ENCODE data around the gene CHCHD4.
"Not testable (repeated sequence)": the region's sequence is repeated elsewhere in the genome, so short reads cannot be mapped to it uniquely, and the experiment has no call there.

The CHCHD4 gene

DNA sequence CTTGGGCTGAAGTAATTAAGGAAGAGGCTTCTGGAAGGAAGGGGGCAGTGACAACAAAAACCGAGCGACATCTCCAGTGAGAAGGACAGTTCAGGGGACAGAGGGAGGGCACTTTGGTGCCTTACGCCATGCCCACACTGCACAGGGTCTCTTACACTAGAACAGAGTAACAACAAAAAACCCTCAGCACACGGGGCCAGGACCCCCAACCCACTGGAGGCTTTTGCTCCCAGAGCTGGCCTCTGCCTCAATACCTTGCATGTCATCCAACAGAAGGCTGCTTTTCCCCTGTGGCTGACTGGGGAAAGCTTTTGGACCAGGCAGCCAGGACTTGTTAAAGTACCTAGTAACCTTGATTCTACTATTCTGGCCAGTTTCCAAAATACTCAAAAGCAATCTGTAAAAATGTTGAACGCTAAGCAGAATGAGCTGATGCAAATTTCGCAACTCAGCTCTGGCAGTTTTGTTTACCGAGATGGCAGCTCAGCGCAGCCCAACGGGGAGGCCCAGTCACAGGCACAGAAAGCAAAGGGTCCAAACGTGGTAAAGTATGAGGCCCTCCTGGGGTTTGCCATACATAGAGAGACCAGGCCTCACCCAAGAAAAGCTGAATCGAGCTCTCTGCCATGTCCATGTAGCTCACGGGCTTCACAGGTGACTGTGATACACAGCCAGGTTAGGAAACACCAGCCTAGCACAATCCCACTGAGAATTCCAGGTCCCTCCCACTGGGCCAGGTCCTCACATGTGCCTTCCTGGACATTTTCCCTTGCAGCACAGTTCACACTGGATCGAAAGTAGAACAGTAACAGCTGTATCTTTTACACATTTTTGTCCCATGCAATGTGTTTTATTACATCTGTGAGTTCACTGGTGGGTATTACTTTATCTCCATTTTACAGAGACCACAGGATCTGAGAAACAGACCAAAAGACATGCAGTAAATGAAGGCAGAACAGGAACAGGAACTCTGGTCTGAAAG, 6.0 kb downstream of the CHCHD4 start:
- DNase-seq: no peak

DNA sequence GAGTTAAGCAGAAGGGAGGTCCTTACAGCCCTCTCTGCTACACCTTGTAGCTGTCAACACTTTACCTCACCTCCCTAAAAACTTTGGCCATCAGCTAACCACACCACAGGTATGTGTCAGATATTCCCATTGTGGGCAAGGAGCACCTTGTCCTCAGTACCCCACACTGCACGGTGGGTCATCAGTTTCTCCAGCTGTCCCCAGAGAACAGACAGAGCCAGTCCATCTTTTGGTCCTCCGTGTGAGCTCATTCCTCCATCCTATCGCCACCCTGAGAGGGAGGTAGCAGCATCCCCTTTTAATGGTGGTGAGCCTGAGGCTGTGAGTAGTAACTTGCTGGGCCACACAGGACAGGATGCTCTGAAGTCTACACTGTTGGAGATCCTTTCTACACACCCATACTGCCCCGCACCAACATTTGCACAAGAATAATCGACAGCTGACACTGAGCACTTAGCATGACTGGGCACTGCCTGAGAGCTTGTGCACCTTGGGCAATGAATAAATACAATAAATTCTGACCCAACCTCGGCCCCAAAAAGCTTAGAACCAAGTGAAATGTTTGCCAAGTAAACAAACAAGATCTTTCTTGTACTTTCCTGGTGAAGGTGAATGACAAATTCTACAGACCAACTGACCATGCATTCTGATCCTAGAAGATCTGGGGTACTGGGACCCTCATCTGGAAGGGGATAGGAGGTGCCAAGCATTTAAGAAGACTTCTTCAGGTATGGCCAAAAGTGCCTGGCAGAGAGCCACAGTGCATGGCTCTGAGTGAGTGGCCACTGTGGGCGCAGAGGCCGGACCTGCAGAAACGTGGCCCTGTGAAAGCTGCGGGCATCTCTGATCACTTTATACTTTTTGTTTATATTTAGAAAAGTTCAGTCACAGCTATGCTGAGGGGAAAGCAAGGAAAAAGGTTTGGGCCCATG, 6.9 kb downstream of the CHCHD4 start:
- no peak for DNase-seq

DNA sequence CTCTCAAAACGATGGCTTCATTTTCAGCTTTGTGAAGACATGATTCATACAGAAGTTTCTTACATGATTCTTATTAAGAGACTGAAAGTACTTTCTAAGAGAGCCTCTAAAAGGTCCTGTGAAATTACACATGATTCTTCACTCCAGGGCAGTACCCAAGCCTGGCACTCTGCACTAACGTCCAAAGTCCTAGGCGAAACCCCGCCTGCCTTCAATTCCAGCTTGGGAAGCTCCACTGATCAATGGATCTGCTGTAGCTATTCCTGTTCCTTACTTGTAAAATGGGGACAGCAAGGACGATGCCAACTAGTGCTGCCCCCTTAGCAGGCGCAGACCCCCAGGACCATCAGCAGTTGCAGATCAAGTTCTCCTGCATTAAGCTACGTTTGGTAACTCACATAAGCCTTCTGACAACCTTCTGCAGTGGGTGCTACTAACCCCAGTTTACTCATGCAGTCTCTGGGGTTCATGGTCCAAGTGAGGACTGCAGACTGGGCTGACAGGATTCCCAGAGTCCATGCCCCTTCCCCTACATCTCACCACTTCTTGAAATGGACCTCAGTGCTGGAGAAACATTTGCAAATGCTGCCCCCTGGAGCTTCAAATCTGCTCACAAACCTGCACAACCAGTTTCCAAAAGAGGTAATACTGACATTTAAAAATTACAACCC, 10.6 kb downstream of the CHCHD4 start:
- no peak for DNase-seq

DNA sequence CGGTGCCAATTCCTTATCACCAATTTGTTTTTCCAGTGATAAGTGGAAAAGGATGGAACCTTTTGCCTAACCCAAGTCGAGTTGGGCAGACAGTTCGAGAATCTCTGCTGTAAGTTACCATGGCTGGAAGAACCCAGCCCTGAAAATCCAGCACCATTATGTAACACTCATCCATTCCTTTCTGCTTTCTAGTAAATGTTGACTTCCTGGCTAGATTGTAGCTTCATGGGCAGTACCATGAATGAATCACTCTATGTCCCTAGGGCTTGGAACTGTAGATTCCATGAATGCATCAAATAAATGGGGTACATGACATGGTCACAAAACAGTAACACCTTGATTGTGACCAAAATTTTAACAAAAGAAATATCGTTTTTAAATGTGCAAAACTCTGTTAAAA, 14.0 kb downstream of the CHCHD4 start:
- no peak for DNase-seq

DNA sequence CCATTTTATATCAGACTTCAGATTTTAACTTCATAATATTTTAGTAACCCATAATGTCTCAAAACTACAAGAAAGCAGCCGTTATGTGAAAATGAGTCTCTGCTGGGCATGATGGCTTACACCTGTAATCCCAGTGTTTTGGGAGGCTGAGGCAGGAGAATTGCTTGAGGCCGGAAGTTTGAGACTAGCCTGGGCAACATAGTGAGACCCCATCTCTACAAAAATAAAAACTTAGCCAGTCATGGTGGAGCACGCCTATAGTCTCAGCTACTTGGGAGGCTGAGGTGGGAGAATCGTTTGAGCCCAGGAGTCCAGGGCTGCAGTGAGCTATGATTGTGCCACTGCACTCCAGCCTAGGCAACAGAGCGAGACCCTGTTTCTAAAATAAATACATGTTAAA, 14.8 kb downstream of the CHCHD4 start:
- DNase-seq: not testable (repeated sequence)

DNA sequence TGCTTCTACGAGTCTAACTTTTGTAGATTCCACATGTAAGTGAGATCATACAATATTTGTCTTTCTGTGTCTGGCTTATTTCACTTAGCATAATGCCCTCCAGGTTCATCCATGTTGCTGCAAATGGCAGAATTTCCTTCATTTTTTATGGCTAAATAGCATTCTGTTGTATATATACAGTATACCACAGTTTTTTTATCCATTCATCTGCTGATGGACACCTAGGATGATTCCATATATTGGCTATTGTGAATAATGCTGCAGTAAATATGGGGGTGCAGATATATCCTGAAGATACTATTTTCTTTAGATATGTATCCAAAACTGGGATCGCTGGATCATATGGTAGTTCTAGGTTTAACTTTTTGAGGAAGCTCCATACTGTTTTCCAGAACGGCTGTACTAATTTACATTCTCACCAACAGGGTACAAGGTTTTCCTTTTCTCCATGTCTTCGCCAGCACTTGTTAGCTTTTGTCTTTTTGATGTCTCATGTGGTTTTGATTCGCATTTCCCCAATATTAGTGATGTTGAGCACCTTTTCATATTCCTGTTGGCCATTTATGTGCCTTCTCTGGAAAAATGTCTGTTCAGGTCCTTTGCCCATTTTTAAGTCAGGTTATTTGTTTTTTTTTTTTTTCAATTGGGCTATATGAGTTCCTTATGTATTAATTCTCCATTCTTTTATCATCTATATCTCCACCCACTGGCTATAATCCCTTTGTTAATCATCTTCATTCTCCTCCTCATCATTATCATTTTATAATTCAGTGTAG, 26.9 kb downstream of the CHCHD4 start:
- DNase-seq: no peak

DNA sequence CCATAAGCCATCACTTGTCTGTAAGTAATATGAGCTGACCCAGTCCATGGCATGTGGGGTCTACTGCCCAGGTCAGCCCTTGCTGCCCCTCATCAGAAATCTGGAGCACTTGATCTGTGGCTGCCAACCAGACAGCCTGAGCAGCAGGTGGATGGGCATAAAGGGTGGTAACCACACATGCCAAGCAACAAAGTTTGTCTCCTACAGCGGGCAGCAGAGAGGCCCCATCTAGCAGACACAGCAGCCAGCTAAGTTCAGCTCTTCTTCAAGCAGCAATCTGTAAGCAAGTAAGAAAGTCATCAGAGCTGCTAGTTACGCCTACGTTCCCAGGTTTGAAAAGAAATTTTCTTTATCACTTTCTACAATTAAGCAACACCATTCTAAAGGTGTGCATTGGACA, 27.9 kb downstream of the CHCHD4 start:
- DNase-seq: no peak

DNA sequence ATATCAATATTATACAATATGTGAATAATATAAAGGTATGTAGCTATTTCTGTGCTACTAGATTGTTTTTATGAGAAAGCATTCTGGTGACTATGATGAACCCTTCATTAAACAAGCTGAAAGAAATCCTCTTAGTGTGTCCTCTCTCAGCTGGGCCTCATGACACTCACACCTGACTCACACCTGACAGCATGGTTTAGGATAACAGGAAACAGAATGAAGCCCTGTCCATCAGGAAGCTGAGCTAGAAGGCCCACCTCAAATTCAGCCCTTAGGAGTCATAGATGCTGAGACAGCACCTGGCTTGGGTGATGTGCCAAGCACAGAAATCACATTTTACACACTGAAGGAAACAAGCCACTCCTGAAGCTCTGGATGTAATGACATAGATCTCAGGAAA, 30.8 kb downstream of the CHCHD4 start:
- DNase-seq: no peak

DNA sequence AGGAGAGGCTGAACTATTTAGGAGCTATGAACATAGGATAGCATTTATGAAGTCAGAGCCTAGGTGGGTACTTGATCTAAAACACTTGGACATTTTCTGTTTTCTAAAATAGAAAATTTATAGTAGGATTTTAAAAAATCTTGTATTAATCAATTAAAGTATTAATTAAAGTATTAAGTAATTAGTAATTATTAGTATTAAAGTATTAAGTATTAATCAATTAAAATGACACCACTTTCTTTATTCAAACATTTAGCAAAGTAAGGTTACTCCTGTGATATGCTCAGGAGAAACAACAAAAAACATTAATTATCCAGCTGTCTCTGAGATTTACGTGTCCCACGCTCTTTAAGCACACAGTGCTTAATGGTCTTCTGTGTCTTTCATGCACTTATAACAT, 32.2 kb downstream of the CHCHD4 start:
- DNase-seq: no peak

DNA sequence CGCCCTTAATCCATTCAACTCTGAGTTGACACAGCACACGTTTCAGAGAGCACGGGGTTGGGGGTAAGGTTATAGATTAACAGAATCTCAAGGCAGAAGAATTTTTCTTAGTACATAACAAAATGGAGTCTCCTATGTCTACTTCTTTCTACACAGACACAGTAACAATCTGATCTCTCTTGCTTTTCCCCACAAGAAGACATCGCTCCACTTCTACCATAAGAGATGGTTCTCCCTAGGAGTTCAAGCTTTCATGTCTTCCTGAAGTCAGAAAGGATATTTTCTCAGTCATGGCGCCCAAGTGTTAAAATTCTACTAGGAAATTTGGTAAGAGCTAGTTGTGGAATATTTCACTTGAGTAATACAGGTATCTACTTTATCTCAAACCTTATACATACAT, 32.7 kb downstream of the CHCHD4 start:
- not testable (repeated sequence) for DNase-seq

DNA sequence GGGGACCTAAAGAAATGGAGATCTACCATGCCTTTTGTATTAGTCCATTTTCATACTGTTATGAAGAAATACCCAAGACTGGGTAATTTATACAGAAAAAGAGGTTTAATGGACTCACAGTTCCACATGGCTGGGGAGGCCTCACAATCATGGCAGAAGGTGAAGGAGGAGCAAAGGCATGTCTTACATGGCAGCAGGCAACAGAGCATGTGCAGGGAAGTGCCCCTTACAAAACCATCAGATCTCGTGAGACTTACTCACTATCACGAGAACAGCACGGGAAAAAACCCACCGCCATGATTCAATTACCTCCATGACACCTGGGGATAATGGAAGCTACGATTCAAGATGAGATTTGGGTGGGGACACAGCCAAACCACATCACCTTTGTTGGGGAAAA, 37.2 kb downstream of the CHCHD4 start:
- not testable (repeated sequence) for DNase-seq

DNA sequence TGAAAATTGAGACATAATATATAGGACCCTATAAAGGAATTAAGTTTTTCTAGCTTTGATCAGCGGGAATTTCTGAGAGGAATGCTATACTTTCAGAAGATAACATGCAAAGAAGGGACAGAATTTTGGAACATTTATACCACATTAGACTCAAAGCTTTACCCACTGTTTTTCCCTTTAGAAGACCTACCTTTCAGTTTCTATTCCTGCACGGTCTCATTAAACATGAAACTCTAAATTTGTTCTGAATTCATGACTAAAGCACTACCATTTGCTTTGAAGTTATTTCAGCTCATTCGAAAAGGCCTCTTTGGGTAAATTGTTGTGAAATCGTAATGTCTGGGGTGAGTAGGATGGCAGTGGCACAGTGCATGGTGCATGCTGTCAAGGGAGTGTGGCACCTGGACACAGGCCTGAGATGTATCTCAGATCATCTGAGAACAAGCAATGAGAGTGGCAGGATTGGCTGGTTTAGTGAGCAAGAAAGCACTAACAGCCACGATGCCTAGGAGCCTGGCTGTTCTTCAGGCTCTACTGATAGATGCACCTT, 42.5 kb downstream of the CHCHD4 start:
- DNase-seq: no peak

DNA sequence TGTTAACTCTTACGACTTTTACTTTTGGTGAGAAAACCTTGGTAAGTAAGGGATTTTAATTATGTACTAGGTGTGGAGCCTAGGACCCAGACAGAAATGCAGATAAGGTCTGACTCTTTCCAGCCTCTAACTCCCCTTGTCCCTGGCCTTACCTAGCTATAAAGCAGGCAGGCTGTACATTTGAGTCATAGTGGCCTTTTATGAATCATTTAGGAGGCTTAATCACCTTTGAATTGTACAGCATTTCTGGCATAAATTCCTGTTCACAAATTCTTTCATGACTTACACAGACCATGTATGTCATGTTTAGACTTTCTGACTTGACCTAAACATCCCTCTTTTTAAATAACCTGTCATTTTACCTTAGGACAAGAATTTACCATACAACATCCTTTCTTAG, 47.4 kb downstream of the CHCHD4 start:
- no peak for DNase-seq

DNA sequence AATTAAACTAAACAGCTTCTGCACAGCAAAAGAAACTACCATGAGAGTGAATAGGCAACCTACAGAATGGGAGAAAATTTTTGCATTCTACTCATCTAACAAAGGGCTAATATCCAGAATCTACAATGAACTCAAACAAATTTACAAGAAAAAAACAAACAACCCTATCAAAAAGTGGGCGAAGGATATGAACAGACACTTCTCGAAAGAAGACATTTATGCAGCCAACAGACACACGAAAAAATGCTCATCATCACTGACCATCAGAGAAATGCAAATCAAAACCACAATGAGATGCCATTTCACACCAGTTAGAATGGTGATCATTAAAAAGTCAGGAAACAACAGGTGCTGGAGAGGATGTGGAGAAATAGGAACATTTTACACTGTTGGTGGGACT, 49.4 kb downstream of the CHCHD4 start:
- DNase-seq: not testable (repeated sequence)

DNA sequence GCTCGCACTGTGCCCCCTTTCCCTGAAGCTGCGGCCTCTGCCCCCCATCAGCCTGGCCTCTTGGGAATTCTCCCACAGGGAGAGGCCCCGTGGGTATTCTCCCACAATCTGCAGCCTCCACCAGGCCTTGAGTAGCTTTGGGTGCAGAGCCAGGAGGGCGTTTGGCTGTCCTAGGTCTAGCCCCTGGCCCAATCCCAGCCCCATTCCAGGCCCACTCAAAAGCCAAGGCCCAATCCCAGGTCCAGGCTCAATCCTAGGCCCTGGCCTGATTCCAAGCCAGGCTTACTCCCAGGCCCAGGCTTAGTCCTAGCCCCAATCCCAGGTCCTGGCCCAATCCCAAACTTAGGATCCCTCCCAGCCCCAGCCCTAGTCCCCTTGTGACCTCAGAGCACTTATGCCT, 59.8 kb downstream of the CHCHD4 start:
- no peak for DNase-seq

DNA sequence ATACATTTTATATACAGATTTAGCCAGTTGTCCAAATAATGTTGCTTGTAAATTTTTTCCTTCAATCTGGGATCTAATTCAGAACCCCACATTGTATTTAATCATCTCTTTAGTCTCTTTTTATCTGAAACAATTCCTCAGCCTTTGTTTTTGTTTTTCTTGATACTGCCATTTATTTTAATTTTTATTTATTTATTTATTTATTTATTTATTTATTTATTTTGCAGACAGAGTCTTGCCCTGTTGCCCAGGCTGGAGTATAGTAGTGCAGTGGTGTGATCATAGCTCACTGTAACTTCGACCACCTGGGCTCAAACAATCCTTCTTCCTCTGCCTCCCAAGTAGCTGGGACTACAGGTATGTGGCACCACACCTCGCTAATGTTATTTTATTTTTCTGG, 61.5 kb downstream of the CHCHD4 start:
- DNase-seq: no peak
